DMS114 treated with DMSO at 0.1 percent for 48 hours (cell line): ENCODE results near the gene IGSF22.

Source experiments
- DNase-seq: peaks from one replicate; lab custom pipeline; 2025; ENCODE audit not compliant: unreplicated experiment; lab: John Stamatoyannopoulos, UW

IGSF22 gene

GRCh38 chr11:18726040-18726439, at the start of gene IGSF22:
TSS of gene IGSF22 (minus strand) at chr11:18726188. CDS start at chr11:18724236, 1,952 bp downstream.
- DNase-seq: no peak

GRCh38 chr11:18774801-18775200, 48.8 kb upstream of the IGSF22 start:
- DNase-seq: no peak

GRCh38 chr11:18773681-18774080, 47.7 kb upstream of the IGSF22 start:
- DNase-seq: no peak

- no peak for DNase-seq
Measured at GRCh38 chr11:18773104-18773503, 47.1 kb upstream of the IGSF22 start.

DNA sequence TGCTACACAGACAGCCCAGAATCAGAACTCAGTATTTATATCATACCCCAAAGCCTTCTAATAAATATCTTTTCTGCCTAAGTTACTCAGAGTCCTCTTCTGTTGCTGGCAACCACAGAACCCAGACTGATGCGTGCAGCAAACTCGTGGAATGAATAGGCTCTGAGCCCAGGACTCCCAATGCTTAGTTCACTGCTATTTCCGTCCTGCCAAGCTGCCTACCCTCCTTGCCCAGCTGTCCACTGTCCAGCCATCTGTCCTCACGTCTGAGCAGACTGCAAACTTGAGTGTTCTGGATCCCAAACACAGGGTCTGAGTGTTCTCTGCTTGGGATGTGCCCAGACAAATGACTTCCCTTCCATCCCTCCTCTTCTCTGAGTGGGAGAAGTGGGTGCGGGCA, 46.2 kb upstream of the IGSF22 start:
- no peak for DNase-seq

DNA sequence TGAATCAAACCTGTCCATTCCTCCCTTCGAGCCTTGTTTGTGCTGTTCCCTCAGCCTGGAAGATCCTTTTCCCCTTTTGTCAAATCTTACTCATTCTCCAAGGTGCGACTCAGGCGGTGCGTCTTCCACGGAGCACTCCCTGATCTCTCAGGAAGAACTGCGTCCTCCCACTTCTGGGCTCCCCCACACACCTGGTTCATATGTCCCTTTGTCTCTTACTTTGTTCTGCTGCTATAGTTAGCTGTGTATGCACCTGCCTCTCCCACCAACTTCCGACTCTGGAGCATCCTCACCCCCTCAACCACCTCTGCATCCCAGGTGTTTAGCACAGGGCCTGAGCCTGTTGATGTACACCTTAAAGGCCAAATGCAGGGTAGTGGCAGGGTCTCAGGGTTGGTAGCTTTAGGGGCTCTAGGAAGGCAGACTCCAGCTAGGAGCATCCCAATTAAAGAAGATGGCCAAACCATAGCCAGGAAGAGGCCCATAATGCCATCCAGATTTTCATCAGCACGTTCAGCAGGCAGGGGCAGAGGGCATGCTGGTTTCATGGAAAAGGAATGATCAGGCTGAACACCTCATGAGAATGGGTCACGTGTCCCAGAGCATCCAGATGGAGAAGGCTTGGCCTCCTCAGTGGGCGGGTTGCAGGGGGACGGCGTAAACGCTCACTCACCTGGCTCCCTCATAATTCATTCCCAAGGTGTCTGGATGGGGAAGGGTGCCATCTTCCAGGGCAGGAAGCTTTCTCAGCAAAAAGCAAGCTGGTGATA, 45.5 kb upstream of the IGSF22 start:
- DNase-seq: no peak

DNA sequence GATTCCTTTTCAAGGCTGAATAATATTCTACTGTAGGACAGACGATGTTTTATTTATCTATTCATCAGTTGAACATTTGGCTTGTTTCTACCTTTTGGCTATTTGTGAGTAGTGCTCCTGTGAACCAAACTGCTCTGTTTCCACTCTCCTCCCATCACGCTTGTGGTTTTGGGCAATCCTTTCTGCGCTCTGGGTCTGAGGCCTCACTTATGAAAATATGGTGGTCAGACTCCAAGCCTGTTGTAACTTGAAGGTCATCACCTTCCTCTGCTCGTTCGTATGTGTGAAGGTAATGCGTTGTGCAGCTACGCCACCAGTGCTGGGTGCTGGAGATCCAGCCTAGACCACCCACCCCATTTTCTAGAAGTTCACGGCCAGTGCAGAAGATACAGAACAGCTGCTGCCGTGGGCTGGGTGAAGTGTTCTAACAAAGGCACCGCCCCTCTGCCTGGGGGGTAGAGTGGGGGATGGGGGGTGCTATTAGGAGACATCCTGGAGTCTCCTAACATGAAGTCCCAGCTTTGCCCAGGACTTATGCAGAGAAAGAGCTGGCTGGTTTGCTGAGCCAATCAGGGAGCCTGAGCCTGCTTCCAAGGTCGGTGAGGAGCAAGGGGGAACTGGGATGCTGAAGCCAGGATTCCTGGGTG, 44.6 kb upstream of the IGSF22 start:
- no peak for DNase-seq

DNA sequence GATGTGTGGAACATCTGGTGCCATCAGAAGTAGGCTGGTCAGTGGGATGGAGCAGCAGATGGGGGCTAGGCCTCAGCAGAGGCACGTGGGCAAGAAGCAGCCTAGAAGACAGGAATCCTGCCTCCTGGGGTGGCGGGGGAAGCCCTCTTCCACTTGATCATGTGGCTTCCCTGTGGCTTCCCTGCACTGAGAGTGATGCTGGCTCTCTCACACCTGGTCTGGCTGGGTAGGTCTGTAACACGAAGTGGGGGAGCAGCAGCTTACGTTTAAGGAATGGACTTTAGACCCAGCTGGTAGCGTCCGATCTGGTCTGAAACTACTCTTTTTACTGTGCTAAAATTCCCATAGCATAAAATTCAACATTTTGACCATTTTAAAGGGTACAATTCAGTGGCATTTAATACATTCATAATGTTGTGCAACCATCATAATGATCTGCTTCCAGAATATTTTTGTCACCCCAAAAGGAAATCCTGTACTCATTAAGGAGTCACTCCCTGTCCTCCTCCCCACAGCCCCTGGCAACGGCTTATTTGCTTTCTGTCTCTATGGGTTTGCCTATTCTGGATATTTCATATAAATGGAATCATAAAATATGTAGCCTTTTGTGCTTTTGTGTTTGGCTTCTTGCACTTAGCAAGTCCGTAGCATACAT, 43.9 kb upstream of the IGSF22 start:
- no peak for DNase-seq

GRCh38 chr11:18768978-18769377, 43.0 kb upstream of the IGSF22 start:
- DNase-seq: no peak

DNA sequence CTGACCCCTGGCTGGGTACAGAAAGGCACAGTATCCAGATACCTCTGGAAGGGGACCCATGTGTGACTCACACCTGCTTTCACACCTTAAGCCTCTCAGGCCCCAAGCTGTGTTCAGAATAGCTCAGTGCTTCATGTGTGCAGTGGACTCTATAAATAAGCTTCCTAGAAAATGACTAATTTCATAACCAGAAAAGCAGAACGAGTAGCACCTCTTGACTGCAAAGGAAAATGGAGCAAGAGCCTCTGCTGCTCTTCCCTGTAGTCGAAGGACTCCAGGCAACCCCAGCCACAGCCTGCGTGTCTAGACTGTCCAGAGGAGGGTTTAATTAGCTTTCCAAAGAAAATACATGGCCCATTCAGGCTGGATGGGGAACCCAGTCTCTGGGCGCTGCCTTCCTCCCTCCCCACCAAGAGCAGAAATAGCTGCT, 42.5 kb upstream of the IGSF22 start:
- DNase-seq: no peak

DNA sequence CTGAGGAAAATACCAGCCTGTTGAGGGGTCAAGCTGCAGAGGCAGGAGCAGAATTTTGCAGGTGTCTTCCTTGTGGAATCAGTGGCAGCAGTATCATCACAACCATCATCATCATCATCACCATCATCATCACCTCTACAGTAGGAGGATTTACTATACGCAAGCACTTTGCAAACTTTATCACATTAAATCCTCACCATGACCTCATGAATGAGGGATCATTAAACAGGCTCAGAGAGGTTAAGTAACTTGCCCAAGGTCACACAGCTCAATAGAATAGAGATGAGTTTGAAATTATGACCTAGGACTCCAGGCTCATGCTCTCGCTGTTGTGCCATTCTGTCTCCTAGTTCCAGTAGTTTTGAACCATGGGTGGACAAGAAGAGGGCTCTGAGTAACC, 40.0 kb upstream of the IGSF22 start:
- no peak for DNase-seq

DNA sequence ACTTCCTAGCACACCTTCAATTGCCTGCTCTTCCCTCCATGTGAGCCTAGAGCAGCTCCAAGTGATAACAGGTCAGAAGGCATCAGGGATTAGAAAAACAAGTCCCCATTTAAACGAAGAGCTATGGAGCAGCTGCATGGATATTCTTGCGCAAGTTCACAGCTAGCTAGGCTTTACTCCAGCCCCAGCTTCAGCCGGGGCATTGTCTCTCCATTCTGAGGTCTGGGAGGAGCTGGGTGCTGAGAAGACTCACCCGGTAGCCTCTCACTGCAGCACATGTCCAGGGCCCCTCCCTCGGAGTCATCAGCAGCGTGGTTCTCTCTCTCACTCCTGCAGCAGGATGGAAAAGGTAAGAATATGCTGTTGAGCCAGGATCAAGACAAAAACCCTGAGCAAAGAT, 39.6 kb upstream of the IGSF22 start:
- no peak for DNase-seq

GRCh38 chr11:18761741-18762140, 35.8 kb upstream of the IGSF22 start:
- no peak for DNase-seq

GRCh38 chr11:18761144-18761543, 35.2 kb upstream of the IGSF22 start:
- no peak for DNase-seq

- DNase-seq: no peak
Measured at GRCh38 chr11:18757811-18758210, 31.8 kb upstream of the IGSF22 start.

DNA sequence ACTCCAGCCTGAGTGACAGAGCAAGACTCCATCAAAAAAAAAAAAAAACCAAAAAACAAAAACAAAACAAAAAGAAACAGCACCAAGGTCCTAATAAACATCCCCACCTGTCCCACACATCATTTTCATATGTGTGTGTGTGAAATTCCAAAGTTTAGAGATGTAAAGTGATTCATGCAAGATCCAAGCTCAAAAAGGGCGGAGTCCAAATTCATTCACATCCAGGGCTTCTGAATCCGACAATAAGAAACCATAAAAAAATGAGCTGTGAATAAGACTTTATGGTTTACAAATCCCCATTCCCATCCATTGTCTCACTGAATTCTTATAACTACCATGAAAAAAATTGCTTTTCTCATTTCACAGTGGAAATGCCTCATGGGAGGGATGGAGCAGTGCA, 30.9 kb upstream of the IGSF22 start:
- no peak for DNase-seq

- no peak for DNase-seq
Measured at GRCh38 chr11:18754308-18754707, 28.3 kb upstream of the IGSF22 start.

- no peak for DNase-seq
Measured at GRCh38 chr11:18752502-18752901, 26.5 kb upstream of the IGSF22 start.

DNA sequence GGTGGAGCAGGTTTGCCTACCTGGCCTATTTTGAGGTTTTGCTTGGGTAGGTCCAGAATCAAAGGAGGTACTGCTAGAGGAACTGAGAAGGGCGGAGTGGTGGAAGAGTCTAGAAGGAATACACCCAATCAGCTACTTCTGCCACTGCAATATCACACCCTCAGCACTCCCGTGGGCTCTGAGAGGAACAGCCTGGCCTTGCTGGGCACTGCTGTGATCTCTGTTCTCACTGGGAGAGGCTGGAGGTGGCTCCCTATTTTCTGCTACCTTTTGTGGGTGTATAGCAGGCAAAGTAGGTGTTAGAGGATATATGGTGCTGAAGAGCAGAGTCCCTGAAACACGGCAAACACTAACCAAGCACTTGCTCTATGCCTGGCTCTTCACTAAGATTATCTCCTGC, 25.0 kb upstream of the IGSF22 start:
- no peak for DNase-seq

- DNase-seq: no peak
Measured at GRCh38 chr11:18749681-18750319, 23.8 kb upstream of the IGSF22 start.

GRCh38 chr11:18748766-18749365, 22.9 kb upstream of the IGSF22 start:
- DNase-seq: no peak
